GM10266 (cell line): ENCODE results near the gene PLXNA2.

Source experiments
- DNase-seq: peaks from one replicate; pipeline ENCODE4 v3.0.0; 2012; ENCODE audit errors: extremely low spot score
- TF ChIP-seq, protein P1 (sequence below): IDR thresholded peaks from 2 replicates; pipeline ENCODE4 v1.5.1; 2012; ENCODE audit warnings: mild to moderate bottlenecking, low read depth; ENCODE audit not compliant: control insufficient read depth, insufficient read depth; ENCODE audit errors: missing control alignments

Gene PLXNA2

GRCh38 chr1:208247696-208248095 is 3.5 kb upstream of the PLXNA2 start:
- TF ChIP-seq, protein P1, sequence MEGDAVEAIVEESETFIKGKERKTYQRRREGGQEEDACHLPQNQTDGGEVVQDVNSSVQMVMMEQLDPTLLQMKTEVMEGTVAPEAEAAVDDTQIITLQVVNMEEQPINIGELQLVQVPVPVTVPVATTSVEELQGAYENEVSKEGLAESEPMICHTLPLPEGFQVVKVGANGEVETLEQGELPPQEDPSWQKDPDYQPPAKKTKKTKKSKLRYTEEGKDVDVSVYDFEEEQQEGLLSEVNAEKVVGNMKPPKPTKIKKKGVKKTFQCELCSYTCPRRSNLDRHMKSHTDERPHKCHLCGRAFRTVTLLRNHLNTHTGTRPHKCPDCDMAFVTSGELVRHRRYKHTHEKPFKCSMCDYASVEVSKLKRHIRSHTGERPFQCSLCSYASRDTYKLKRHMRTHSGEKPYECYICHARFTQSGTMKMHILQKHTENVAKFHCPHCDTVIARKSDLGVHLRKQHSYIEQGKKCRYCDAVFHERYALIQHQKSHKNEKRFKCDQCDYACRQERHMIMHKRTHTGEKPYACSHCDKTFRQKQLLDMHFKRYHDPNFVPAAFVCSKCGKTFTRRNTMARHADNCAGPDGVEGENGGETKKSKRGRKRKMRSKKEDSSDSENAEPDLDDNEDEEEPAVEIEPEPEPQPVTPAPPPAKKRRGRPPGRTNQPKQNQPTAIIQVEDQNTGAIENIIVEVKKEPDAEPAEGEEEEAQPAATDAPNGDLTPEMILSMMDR: no peak
- no peak for DNase-seq

DNA sequence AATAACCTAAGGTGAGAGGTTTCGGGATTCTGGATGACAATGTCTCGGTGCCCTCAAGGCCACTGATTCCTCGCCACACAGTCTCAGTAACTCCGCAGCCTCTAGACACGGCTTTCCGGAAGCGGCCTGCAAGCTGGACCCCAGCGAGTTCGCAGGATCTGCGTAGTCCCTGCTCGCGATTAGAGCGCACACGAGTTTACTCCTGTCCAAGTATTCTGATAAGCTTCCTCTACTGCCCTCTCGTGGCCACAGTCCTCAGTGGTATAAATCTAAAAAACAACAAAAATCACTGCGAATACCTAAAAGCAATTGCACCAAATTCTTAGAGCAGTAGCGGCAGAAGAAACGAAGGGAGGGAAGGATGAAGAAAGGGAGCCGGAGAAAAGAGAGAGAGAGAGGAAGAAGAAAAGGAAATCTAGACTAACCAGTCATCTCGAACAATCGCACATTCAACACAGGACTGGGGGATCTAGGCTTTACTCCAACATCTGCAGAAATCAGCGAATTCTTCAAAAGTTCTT is 1.1 kb upstream of the PLXNA2 start:
- TF ChIP-seq, protein P1: peak; percentile 77
- peak; percentile 77 for DNase-seq

DNA sequence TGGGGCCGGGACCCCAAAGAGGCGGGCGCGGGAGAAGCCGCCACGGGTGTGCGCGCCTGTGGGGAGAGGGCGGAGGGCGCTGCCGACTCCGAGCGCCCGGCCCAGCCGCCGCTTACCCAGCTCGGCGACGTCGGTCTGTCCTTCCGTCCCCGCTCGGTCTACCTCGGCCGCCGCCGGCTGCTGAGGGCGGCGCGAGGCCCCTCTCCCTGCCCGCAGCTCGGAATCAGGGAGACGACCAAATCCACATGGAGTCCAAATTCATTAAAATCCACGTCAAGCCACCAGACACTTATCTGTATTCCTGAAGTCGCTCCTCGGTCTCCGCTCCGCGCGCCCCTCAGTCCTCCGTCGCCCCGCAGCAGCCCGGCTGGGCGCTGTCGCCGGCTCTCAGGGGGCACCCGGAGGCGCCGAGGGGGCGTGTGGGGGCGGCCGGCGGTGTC is 637 bp downstream of the PLXNA2 start:
- DNase-seq: peak; percentile 32
- TF ChIP-seq, protein P1: no peak

DNA sequence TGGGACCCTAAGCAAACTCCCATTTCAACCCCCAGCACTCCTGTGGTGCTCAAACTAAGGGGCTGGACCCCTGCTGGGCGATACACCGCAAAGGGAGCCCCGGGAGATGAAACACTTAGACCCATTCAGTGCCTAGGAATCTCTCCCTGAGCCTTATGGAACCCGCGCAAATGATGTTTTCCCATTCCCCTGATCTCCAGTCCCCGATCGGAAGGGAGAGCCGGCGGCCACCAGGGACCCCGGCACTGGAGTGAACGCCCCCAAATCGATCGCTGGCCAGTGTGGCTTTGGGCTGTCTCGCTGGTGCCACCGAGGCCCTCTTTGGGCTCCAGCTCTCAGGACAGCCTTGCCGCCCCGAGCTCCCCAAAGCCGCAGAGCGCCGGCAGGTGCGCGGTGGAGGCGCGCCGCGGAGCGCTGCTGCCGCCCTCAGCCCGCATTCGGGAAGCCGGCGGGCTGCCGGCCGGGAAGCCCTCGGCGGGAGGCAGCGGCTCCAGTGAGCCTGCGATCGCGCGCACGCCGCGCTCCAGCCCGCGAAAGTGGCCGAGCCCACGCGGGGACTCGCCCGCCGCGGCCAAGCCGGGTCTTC is 1.1 kb downstream of the PLXNA2 start:
- TF ChIP-seq, protein P1: no peak
- DNase-seq: no peak

DNA sequence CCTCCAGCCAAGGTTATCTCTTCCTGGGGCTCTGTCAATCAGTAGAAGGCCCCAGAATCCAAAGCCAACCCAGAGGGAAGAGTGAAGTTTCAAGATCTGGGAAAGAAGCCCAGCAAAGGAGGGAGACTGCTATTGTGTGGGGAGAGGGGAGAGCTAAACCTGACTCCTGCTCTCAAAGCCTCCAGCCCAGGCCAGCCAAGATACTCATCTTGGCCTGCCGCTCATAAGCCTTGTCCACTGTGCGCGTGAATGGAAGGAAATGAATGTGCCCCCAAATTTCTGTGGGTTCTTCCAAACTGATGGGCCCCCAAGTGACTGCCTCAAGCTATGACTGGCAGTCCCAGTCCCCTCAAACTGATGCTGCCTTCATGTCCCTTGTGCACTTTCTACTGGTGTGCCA is 2.0 kb downstream of the PLXNA2 start:
- TF ChIP-seq, protein P1: no peak
- DNase-seq: no peak

DNA sequence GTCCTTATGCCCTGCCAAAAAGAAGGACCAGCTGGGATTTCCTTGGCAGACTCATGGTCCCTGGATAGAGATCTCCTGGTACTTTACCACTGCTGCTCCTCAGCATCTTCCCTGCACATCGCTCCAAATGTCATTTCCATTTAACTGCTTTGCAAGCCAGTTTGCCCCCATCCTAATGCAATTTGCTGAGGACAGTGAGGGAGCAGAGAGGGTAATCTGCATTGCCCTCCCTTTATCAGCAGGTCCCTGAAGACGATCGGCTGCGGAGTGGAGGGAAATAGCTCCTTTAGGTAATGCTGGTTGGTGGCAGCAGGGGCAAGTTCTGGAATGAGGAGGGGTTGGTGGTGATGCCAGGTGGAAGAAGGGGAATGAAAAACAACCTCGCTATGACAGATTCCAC is 2.7 kb downstream of the PLXNA2 start:
- TF ChIP-seq, protein P1: no peak
- DNase-seq: no peak

DNA sequence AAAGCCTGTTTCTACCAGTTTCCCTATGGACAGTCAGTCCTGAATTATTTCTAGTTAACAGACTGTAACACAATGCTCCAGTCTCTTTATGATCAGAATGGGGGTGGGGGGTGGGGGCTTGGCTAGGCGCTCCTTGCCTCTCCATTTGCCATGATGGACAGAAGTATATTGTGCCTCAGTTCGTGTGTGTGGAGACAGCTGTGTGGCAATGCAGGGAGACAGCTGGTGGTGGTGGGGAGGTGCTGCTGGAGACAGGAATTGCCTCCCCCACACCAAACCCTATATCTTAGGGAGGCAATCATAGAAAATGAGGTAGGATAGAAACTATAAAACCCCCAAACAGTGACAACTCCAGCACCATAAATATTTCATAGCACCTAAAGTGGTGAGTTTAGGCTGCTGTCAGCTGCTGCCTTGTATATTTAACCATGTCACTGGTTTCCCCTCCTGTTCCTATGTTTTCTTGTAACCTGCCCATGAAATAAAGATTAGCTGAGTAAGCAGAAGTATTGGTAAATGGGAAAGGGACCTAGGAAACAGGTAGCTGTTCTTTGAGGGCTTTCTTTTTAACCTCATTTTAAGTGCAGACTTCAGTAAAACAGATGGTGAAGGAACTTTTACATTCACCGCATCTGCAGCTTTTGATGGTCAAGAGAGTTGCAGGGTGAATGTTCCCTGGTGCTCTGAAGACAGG is 3.4 kb downstream of the PLXNA2 start:
- TF ChIP-seq, protein P1: no peak
- DNase-seq: no peak
